KOPT-K1 (cell line): ENCODE measurements around the gene ZNF205.
A peak's percentile ranks its signal among the peaks of the same experiment; 100 is the strongest.

ENCODE experiments used
- H3K27ac ChIP-seq: fragments of 200-600 bp; sonication (generic); 2 replicates; pipeline ENCODE4 v1.5.1; 2016; ENCODE audit warnings: antibody characterized with exemption, mild to moderate bottlenecking, low read depth, low read length; ENCODE audit not compliant: poor library complexity, severe bottlenecking
- H3K36me3 ChIP-seq: fragments of 200-600 bp; sonication (generic); 2 replicates; pipeline ENCODE4 v1.5.1; 2017; ENCODE audit warnings: antibody characterized with exemption, mild to moderate bottlenecking, low read length, moderate library complexity; ENCODE audit not compliant: insufficient read depth
- H3K9me3 ChIP-seq: fragments of 200-600 bp; sonication (generic); 2 replicates; pipeline ENCODE4 v1.5.1; 2017; ENCODE audit warnings: antibody characterized with exemption, low read length, mild to moderate bottlenecking; ENCODE audit not compliant: insufficient read depth, poor library complexity, severe bottlenecking

ZNF205 gene

GRCh38 chr16:3143598-3144320 lies 31.4 kb downstream of the ZNF205 start:
- Histone ChIP-seq H3K9me3 (no peaks in the 10 kb centered on the region), H3K27ac (no peak overlapping the region), H3K36me3 (peaks cover 22% of the 10 kb centered on the region; the same call in 1 of the 2 replicates)

- Histone ChIP-seq H3K36me3 (peaks cover 22% of the 10 kb centered on the region; the same call in 1 of the 2 replicates), H3K9me3 (no peaks in the 10 kb centered on the region), H3K27ac (no peak overlapping the region)
Observed at GRCh38 chr16:3144321-3144983, 32.1 kb downstream of the ZNF205 start.

GRCh38 chr16:3145151-3145550 lies 32.8 kb downstream of the ZNF205 start:
- H3K36me3 ChIP-seq: peaks cover 22% of the 10 kb centered on the region; the same call in 1 of the 2 replicates
- H3K9me3 ChIP-seq: no peaks in the 10 kb centered on the region
- H3K27ac ChIP-seq: no peak overlapping the region

DNA sequence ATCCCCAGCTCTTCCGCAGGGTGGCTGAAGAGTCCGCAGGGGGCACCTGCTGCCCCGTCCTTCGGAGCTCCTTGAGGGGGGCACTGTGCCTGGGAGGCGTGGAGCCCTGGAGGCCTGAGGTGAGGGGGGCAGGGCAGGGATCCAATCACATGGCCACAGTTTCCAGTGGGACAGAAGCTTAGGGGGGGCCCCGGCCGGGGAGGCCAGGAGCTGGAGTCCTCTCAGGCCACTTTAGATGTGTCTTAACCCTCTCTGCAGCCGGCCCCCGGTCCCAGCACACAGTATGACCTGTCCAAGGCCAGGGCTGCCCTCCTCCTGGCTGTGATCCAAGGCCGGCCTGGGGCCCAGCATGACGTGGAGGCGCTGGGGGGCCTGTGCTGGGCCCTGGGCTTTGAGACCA lies 33.3 kb downstream of the ZNF205 start:
- Histone ChIP-seq H3K9me3 (no peaks in the 10 kb centered on the region), H3K36me3 (peaks cover 22% of the 10 kb centered on the region; the same call in 1 of the 2 replicates), H3K27ac (no peak overlapping the region)

DNA sequence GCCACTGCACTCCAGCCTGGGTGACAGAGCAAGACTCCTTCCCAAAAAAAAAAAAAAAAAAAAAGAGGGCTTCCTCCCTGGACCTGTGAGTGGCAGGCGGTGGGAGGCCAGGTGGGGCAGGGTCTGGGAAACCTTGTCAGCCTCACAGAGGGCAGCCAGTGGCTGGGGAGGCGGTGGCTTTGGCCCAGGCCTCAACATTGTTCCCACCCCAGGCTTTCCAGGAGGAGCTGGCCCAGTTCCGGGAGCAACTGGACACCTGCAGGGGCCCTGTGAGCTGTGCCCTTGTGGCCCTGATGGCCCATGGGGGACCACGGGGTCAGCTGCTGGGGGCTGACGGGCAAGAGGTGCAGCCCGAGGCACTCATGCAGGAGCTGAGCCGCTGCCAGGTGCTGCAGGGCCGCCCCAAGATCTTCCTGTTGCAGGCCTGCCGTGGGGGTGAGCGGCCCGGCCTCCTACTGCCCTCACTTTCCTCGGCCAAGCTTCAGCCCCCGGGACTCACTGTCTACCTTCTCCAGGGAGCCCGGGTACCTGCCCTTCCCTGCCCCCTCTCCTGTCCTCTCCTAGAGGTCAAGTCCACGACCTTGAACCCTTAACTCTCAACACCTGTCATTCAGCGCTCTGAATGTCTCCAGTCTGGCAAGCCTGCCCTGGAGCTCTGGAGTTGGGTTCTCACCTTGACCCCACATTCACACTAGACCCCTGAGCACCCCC lies 34.8 kb downstream of the ZNF205 start:
- Histone ChIP-seq H3K9me3 (no peaks in the 10 kb centered on the region), H3K27ac (no peak overlapping the region), H3K36me3 (peaks cover 8% of the 10 kb centered on the region; the same call in 1 of the 2 replicates)

DNA sequence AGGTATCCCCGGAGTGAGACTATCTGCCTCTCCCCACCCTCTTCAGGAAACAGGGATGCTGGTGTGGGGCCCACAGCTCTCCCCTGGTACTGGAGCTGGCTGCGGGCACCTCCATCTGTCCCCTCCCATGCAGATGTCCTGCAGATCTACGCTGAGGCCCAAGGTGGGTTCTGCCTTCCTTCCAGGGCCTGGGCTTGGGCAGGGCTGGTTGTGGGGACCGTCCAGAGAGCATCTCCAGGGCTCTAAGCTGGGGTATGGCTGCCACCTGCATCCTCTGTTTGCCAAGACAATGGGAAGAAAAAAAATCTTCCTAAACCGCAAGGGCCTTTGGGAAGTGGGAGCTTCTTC lies 35.3 kb downstream of the ZNF205 start:
- Histone ChIP-seq H3K27ac (no peak overlapping the region), H3K9me3 (no peaks in the 10 kb centered on the region), H3K36me3 (peaks cover 3% of the 10 kb centered on the region; the same call in 1 of the 2 replicates)

DNA sequence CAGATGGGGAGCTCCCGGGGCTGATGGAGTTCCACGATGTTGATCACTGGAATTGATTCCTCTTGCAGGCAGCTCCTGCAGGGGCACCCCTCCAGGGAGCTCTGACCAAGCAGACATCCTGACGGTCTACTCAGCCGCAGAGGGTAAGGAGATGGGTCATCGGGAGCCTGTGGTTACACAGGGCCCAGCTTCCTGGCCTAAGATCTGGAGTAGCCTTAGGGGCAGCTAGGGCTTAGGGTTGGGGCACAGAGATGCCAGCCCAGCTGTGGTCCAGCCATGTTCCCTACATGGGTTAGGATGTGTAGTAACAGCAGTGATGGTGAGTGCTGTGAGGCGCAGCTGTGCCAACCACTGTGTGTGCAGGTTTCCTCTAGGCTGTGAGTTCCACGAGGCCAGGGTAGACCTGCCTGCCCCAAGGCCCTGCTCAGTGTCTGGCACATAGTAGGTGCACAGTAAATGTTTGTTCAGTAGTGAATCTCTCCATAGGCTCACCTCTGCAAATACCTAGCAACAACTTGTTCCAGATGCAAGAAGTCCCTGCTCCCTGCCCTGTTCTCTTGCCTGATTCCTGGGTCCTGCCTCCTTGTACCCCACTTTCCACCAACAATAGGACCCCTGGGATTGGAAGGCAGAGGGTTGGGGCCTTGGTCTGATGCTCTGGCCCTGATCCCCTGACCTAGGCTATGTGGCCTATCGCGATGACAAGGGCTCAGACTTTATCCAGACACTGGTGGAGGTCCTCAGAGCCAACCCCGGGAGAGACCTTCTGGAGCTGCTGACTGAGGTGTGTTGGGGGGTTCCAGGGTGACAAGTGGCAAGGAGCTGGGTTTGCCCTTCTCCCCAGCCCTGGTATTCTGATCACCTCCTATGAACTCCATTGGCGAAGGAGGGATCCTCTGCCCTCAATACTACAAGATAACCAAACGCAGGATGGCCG lies 36.1 kb downstream of the ZNF205 start:
- Histone ChIP-seq H3K9me3 (no peaks in the 10 kb centered on the region), H3K27ac (no peak overlapping the region)

DNA sequence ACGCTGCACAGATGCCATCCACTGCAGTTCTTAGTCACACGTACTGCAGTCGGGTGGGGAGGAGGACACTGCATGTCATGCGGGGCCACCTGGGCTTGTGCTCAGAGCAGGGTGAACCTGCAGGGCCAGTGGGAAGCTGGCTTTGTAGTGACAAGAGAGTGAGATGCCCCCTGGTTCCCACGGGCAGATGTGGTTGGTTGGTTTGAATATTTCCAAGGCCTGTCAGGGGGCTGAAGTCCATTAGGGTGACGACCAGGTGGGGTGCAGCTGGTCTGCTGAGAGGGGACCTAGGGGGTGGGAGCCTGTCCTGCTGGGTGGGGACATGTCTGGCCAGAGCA lies 36.8 kb downstream of the ZNF205 start:
- H3K27ac ChIP-seq: no peak overlapping the region
- H3K9me3 ChIP-seq: no peaks in the 10 kb centered on the region
- no peaks in the 10 kb centered on the region for H3K36me3 ChIP-seq

More for the DNA sequence above, 36.1 kb downstream of the ZNF205 start:
- no peaks in the 10 kb centered on the region for H3K36me3 ChIP-seq

- Histone ChIP-seq H3K27ac (peak overlapping the region; percentile 35), H3K9me3 (no peaks in the 10 kb centered on the region), H3K36me3 (no peaks in the 10 kb centered on the region)
Observed at GRCh38 chr16:3149630-3150345, 37.4 kb downstream of the ZNF205 start.

DNA sequence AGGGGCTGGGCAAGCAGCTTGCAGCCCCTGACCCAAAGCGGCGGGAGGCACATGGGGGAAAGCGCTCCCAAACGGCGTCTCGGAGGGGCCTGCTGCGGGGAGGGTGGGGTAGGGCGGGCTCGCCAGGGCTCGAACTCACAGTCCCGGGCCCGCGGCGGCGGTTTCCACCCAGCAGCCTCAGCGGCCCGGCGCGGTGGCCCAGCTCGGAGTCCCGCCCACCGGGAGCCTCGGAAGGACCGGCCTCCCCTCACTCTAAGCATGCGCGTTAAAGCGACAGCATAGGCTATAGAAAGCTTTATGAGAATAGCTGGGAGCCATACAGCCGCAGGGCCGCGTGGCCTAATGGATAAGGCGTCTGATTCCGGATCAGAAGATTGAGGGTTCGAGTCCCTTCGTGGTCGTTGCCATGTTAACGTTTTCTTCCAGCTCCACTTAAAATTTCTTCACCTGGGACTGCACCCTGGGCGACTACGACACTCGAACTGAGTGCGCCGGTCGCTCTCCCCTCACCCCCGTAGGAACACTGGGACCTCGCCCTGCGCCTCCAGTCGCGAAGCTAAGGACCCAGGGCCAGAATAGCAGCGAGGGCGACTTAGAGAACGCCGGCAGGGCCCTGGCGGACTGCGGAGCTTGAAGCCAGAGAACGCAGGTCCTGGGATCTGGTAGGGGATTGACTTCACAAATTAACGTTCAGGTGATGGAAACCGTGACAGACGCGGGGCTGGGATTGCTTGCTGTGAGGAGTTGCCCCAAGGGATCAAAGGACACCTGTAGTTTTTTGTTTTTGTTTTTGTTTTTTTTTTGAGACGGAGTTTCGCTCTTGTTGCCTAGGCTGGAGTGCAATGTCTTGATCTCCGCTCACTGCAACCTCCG lies 38.2 kb downstream of the ZNF205 start:
- no peaks in the 10 kb centered on the region for H3K36me3 ChIP-seq
- no peaks in the 10 kb centered on the region for H3K9me3 ChIP-seq
- H3K27ac ChIP-seq: peak overlapping the region; percentile 51

DNA sequence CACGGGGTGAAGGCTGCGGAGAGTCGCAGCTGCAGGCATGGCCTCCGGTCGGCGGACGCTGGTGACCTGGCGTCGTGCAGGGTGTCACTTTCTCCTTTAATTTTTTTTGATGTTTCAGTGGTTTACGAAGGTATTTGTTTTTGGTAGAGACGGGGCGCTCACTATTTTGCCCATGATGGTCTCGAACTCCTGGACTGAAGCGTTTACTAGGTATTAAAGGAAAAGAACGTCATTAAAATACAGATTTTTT lies 39.6 kb downstream of the ZNF205 start:
- Histone ChIP-seq H3K36me3 (no peaks in the 10 kb centered on the region), H3K9me3 (no peaks in the 10 kb centered on the region), H3K27ac (no peak overlapping the region)

- Histone ChIP-seq H3K36me3 (no peaks in the 10 kb centered on the region), H3K27ac (no peak overlapping the region), H3K9me3 (no peaks in the 10 kb centered on the region)
Observed at GRCh38 chr16:3152277-3152990, 40.0 kb downstream of the ZNF205 start.

DNA sequence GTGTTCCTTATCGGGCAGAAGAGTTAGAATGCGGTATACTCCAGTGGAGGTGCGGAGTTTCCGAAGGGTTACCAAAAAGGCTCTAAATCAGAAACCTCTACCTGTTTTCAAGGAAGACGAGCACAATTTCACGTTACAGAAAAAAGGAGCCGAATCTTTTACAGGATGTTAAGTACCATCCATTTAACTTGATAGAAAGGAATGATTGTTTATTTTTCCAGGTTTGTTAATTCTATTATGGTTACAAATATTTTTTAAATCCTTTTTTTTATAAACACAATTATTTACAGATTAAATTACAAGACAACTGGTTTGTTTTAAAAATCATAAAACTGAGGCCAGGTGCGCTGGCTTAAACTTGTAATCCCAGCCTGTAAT lies 40.6 kb downstream of the ZNF205 start:
- Histone ChIP-seq H3K27ac (no peak overlapping the region), H3K9me3 (no peaks in the 10 kb centered on the region), H3K36me3 (no peaks in the 10 kb centered on the region)
